Ectodermal cell (in vitro differentiated cells): ENCODE measurements around the gene OR8D2. TPM values are rescaled to one million over a fixed set of nuclear protein-coding genes. Genes with fewer than 3 reads are reported as not detected.

Experiments
- H3K27ac ChIP-seq: 2 replicates; pipeline ENCODE4 v1.7.0; 2013; ENCODE audit warnings: mild to moderate bottlenecking, low read depth, low read length; ENCODE audit not compliant: insufficient read depth, poor library complexity, severe bottlenecking
- H3K27me3 ChIP-seq: 2 replicates; pipeline ENCODE4 v1.7.0; 2013; ENCODE audit warnings: mild to moderate bottlenecking, low read length; ENCODE audit not compliant: insufficient read depth, control insufficient read depth, poor library complexity, severe bottlenecking
- H3K36me3 ChIP-seq: one replicate; pipeline ENCODE4 v1.7.0; 2013; ENCODE audit warnings: low read length; ENCODE audit not compliant: control insufficient read depth, insufficient read depth
- H3K4me1 ChIP-seq: one replicate; pipeline ENCODE4 v1.7.0; 2013; ENCODE audit warnings: low read length; ENCODE audit not compliant: control insufficient read depth, insufficient read depth
- H3K4me3 ChIP-seq: 2 replicates; pipeline ENCODE4 v1.7.0; 2013; ENCODE audit warnings: low read depth, low read length, control low read depth; ENCODE audit not compliant: insufficient read depth
- H3K9me3 ChIP-seq: 2 replicates; pipeline ENCODE4 v1.7.0; 2013; ENCODE audit warnings: mild to moderate bottlenecking, low read length, moderate library complexity; ENCODE audit not compliant: control insufficient read depth
- WGBS, 2 experiments: methylation state at CpG; one replicate each; pipeline ENCODE4 v1.1.7; 2013; ENCODE audit warnings: missing lambda C conversion rate in 2 of 2; 5-methylcytosine and 5-hydroxymethylcytosine counted together
- polyA plus RNA-seq, 4 experiments: library from polyadenylated mRNA; stranded (reverse); fragments of 50-300 nt; gene quantifications; one replicate each; pipeline ENCODE4 v1.2.3, GENCODE V29; 2013

The OR8D2 gene
- polyA plus RNA-seq (2013, experiment 1 of 4): not detected
- polyA plus RNA-seq (2013, experiment 2 of 4): not detected
- not detected for polyA plus RNA-seq (2013, experiment 3 of 4)
- not detected for polyA plus RNA-seq (2013, experiment 4 of 4)

DNA sequence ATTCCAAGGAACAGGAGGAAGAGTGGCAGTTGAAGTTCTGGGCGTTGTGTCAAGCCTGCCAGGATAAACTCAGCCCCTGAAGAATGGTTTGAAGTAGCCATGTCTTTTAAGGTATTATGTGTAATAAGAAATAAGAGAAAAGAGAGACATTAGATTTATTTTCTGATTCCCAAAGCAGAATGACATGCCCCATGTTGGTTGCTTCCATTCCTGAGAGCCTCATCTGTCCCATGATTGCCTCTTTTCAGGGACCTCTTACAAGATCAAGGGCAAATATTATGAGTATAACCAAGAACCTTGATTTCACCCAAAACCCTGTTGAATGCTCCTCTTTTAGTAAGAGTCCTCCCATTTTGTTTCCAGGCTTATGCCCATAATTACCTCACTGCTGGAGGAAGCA lies at the start of gene OR8D2:
Gene OR8D2, minus strand, starts transcription at position 101 of the 400 bp plus-strand sequence. Its CDS starts 0 bp downstream, at position 101.
- H3K4me1 ChIP-seq: no peaks in the 10 kb centered on the region
- 87 to 95% methylated on average over 1 of the region's 1 CpG for WGBS, 2 experiments
- H3K36me3 ChIP-seq: no peaks in the 10 kb centered on the region
- H3K27me3 ChIP-seq: no peaks in the 10 kb centered on the region
- H3K4me3 ChIP-seq: no peak within 1 kb of the TSS
- H3K27ac ChIP-seq: no peak within 1 kb of the TSS
- H3K9me3 ChIP-seq: no peaks in the 10 kb centered on the region

DNA sequence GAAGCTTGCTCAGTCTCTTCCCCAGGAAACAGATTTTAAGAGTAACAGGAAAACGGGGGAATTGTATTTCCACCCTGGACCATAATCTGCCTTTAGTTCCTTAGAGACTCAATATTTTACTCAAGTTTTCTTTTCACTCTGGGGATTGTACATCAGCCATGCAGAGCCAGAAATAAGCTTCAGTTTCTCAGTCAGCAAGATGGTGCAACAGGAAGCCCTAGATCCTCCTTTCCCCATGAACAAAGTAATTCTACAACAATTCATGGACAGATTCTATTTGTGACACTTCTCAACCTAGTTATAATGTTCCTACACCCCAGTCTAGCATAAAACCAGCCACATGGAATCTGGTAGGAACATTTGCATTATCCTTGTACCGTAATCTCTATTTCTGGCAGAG lies 39.6 kb upstream of the OR8D2 start:
- Histone ChIP-seq H3K4me3 (no peak overlapping the region), H3K27me3 (no peaks in the 10 kb centered on the region), H3K4me1 (no peaks in the 10 kb centered on the region), H3K9me3 (no peaks in the 10 kb centered on the region), H3K27ac (no peak overlapping the region), H3K36me3 (no peaks in the 10 kb centered on the region)
- 75 to 81% methylated on average over 2 of the region's 2 CpGs for WGBS, 2 experiments

DNA sequence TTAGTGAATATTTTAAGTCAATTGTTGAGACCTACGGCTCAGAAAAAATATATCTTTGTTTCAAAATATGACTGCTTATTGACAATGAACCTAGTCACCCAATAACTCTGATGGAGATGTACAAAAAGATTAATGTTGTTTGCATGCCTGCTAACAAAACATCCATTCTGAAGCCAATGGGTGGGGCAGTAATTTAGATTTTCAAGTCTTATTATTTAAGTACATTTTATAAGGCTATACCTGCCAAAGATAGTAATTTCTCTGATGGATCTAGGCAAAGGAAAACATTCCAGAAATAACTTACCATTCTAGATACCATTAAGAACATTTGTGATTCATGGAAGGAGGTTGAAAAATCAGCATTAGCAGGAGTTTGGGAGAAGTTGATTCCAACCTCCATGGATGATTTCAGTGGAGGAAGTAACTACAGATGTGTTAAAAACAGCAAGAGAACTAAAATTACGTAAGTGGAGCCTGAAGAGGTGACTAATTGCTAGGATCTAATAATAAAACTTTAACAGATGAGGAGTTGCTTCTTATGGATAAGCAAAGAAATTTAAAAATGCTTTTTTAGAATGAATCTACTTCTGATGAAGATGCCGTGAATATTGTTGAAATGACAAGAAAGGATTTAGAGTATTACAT lies 26.4 kb upstream of the OR8D2 start:
- Histone ChIP-seq H3K4me1 (no peaks in the 10 kb centered on the region), H3K27ac (no peak overlapping the region), H3K4me3 (no peak overlapping the region), H3K27me3 (no peaks in the 10 kb centered on the region), H3K9me3 (no peaks in the 10 kb centered on the region), H3K36me3 (no peaks in the 10 kb centered on the region)
- WGBS, 2 experiments: 78 to 82% methylated on average over 2 to 3 of the region's 3 CpGs

DNA sequence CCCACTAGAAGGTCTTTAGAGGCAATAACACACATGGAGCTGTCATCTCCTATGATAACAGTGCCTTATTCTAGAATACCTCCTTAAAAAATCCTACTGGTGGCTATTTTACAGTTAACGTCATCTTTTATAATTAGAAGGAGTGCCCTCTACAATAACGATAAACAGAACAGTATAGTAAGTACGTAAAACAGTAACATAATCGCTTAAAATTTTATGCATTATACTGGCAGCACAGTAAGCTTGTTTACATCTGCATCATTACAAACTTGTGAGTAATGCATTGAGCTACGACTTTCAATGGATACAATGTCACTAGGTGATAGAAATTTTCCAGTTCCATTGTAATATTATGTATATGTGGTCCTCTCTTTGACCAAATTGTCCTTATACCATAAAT lies 24.3 kb upstream of the OR8D2 start:
- WGBS, 2 experiments: 92 to 96% methylated on average over 5 of the region's 5 CpGs
- H3K36me3 ChIP-seq: no peaks in the 10 kb centered on the region
- H3K4me1 ChIP-seq: no peaks in the 10 kb centered on the region
- no peaks in the 10 kb centered on the region for H3K9me3 ChIP-seq
- no peak overlapping the region for H3K4me3 ChIP-seq
- no peaks in the 10 kb centered on the region for H3K27me3 ChIP-seq
- H3K27ac ChIP-seq: no peak overlapping the region

GRCh38 chr11:124340142-124340447 lies 20.1 kb upstream of the OR8D2 start:
- Histone ChIP-seq H3K4me1 (no peaks in the 10 kb centered on the region), H3K9me3 (no peaks in the 10 kb centered on the region), H3K4me3 (no peak overlapping the region), H3K36me3 (no peaks in the 10 kb centered on the region), H3K27me3 (no peaks in the 10 kb centered on the region), H3K27ac (no peak overlapping the region)
- 89 to 93% methylated on average over 2 of the region's 2 CpGs for WGBS, 2 experiments

- Histone ChIP-seq H3K4me1 (no peaks in the 10 kb centered on the region), H3K9me3 (no peaks in the 10 kb centered on the region), H3K4me3 (no peak overlapping the region), H3K36me3 (no peaks in the 10 kb centered on the region), H3K27ac (no peak overlapping the region), H3K27me3 (no peaks in the 10 kb centered on the region)
- 86 to 90% methylated on average over 6 of the region's 6 CpGs for WGBS, 2 experiments
Observed at GRCh38 chr11:124339396-124340141, 19.6 kb upstream of the OR8D2 start.

GRCh38 chr11:124331873-124332272 lies 11.9 kb upstream of the OR8D2 start:
- no peak overlapping the region for H3K27ac ChIP-seq
- no peaks in the 10 kb centered on the region for H3K4me1 ChIP-seq
- 100% methylated on average over 1 of the region's 3 CpGs; no CpG with 5 or more reads in 1 of the 2 experiments for WGBS, 2 experiments
- H3K36me3 ChIP-seq: no peaks in the 10 kb centered on the region
- no peaks in the 10 kb centered on the region for H3K27me3 ChIP-seq
- no peaks in the 10 kb centered on the region for H3K9me3 ChIP-seq
- no peak overlapping the region for H3K4me3 ChIP-seq

GRCh38 chr11:124329787-124330478 lies 9.9 kb upstream of the OR8D2 start:
- H3K27me3 ChIP-seq: no peaks in the 10 kb centered on the region
- no peak overlapping the region for H3K27ac ChIP-seq
- H3K36me3 ChIP-seq: no peaks in the 10 kb centered on the region
- H3K4me1 ChIP-seq: no peaks in the 10 kb centered on the region
- H3K4me3 ChIP-seq: no peak overlapping the region
- WGBS, 2 experiments: 86 to 100% methylated on average over 2 of the region's 2 CpGs
- H3K9me3 ChIP-seq: no peaks in the 10 kb centered on the region

- Histone ChIP-seq H3K27ac (no peak overlapping the region), H3K9me3 (no peaks in the 10 kb centered on the region), H3K36me3 (no peaks in the 10 kb centered on the region), H3K4me1 (no peaks in the 10 kb centered on the region), H3K27me3 (no peaks in the 10 kb centered on the region), H3K4me3 (no peak overlapping the region)
- 95 to 97% methylated on average over 1 of the region's 1 CpG for WGBS, 2 experiments
Observed at GRCh38 chr11:124327775-124328174, 7.8 kb upstream of the OR8D2 start.

DNA sequence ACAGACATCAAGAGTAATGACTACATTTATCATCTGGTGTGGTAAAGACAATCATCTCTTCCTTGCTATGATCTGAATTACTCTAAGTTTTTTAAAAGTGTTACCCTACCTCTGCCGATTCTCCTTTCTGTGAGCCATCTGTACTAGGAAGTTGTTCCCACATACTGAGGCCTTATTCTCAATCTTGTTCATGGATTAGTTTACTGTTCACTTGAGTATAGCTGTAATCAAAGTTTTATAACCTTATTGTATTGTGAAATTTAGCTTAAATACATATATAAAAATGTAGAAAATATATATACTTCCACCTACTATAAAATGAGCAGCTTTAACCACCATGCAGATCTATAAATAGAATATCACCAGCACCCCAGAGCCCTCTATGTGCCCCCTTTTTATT lies 2.4 kb upstream of the OR8D2 start:
- Histone ChIP-seq H3K27me3 (no peaks in the 10 kb centered on the region), H3K4me1 (no peaks in the 10 kb centered on the region), H3K4me3 (no peak overlapping the region), H3K36me3 (no peaks in the 10 kb centered on the region), H3K9me3 (no peaks in the 10 kb centered on the region), H3K27ac (no peak overlapping the region)
- WGBS, 2 experiments: 92 to 100% methylated on average over 1 of the region's 1 CpG
